ENCODE measurements around the gene CTNND2. TPM values are rescaled to one million over a fixed set of nuclear protein-coding genes. Genes with fewer than 3 reads are reported as not detected.

The CTNND2 gene
- total RNA-seq, 1 donor from 2014 or later: 18.4 TPM

- DNase-seq: no peak
- H3K4me3 ChIP-seq: no peak overlapping the region
- H3K27me3 ChIP-seq (ENCODE audit: low read depth): no peaks in the 10 kb centered on the region
- intact Hi-C loops (cut with micrococcal nuclease): no loop called here
- no peaks in the 10 kb centered on the region for H3K36me3 ChIP-seq
- H3K4me1 ChIP-seq: no peaks in the 10 kb centered on the region
- peaks cover 7% of the 10 kb centered on the region for H3K9me3 ChIP-seq (replicated peaks)
- TF ChIP-seq CTCF (IDR thresholded peaks at IDR 0.05; ENCODE audit: borderline replicate concordance): no peak
- no peak overlapping the region for H3K27ac ChIP-seq (replicated peaks)
Measured at GRCh38 chr5:11928909-11929308, 24.7 kb upstream of the CTNND2 start.

- Histone ChIP-seq H3K4me3 (no peak overlapping the region), H3K36me3 (no peaks in the 10 kb centered on the region), H3K27me3 (ENCODE audit: low read depth) (no peaks in the 10 kb centered on the region), H3K9me3 (replicated peaks) (peaks cover 6% of the 10 kb centered on the region), H3K27ac (replicated peaks) (no peak overlapping the region), H3K4me1 (no peaks in the 10 kb centered on the region)
- no peak for DNase-seq
- intact Hi-C loops (cut with micrococcal nuclease): no loop called here
- TF ChIP-seq CTCF (IDR thresholded peaks at IDR 0.05; ENCODE audit: borderline replicate concordance): no peak
Measured at GRCh38 chr5:11925701-11926100, 21.5 kb upstream of the CTNND2 start.

- no peaks in the 10 kb centered on the region for H3K27me3 ChIP-seq (ENCODE audit: low read depth)
- H3K4me3 ChIP-seq: no peak overlapping the region
- DNase-seq: no peak
- no peak overlapping the region for H3K27ac ChIP-seq (replicated peaks)
- intact Hi-C loops (cut with micrococcal nuclease): no loop called here
- TF ChIP-seq CTCF (IDR thresholded peaks at IDR 0.05; ENCODE audit: borderline replicate concordance): no peak
- H3K9me3 ChIP-seq (replicated peaks): peaks cover 7% of the 10 kb centered on the region
- no peaks in the 10 kb centered on the region for H3K4me1 ChIP-seq
- no peaks in the 10 kb centered on the region for H3K36me3 ChIP-seq
Measured at GRCh38 chr5:11922394-11922793, 18.1 kb upstream of the CTNND2 start.

GRCh38 chr5:11918463-11919045 is 14.3 kb upstream of the CTNND2 start:
- intact Hi-C loops (cut with micrococcal nuclease): no loop called here
- no peak for TF ChIP-seq CTCF (IDR thresholded peaks at IDR 0.05; ENCODE audit: borderline replicate concordance)
- no peaks in the 10 kb centered on the region for H3K27me3 ChIP-seq (ENCODE audit: low read depth)
- H3K36me3 ChIP-seq: no peaks in the 10 kb centered on the region
- peaks cover 9% of the 10 kb centered on the region for H3K9me3 ChIP-seq (replicated peaks)
- DNase-seq: no peak
- H3K4me1 ChIP-seq: no peaks in the 10 kb centered on the region
- H3K4me3 ChIP-seq: no peak overlapping the region
- no peak overlapping the region for H3K27ac ChIP-seq (replicated peaks)

GRCh38 chr5:11909471-11909870 is 5.2 kb upstream of the CTNND2 start:
- Histone ChIP-seq H3K9me3 (replicated peaks) (peaks cover 6% of the 10 kb centered on the region), H3K27ac (replicated peaks) (no peak overlapping the region), H3K27me3 (ENCODE audit: low read depth) (peaks cover 51% of the 10 kb centered on the region), H3K4me3 (no peak overlapping the region), H3K4me1 (no peaks in the 10 kb centered on the region), H3K36me3 (no peaks in the 10 kb centered on the region)
- intact Hi-C loops (cut with micrococcal nuclease): no loop called here
- no peak for DNase-seq
- no peak for TF ChIP-seq CTCF (IDR thresholded peaks at IDR 0.05; ENCODE audit: borderline replicate concordance)
